Measurements from ENCODE around the gene SKOR1. TPM values are rescaled to one million over a fixed set of nuclear protein-coding genes. Genes with fewer than 3 reads are reported as not detected.

Gene SKOR1
- total and polyA plus RNA-seq, 2 of the 13 experiments (the other 11 are each of a cell fraction or from before 2014, with no cell fraction given): 0.09 to 0.11 TPM

DNA sequence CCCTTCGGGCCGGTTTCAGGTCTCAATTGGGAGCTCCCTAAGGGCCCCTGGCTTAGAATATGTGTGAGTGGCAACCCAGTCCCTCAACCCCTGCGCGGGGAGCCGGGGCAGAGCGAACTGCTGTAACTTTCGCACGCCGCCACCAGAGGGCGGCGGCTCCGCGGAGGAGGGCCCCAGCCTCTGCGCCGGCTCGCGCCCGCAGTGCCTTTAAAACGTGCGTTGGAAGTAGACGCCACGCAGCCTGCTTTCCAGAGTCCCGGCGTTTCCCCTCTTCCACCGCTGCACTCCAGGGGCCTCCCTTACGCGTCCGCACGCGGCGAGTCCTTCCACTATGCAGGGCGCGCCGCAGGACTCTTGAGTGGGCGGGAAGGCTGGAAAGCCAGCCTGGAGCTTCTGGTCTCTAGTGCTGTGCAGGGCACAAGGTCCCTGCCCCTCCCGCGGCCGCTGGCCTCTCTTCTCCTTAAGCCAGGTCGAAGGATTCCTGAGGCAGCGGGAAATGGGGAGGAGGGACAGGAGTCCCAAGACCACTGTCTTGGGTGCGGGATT, 38.2 kb downstream of the SKOR1 start (continued):
- TF ChIP-seq, protein P1, sequence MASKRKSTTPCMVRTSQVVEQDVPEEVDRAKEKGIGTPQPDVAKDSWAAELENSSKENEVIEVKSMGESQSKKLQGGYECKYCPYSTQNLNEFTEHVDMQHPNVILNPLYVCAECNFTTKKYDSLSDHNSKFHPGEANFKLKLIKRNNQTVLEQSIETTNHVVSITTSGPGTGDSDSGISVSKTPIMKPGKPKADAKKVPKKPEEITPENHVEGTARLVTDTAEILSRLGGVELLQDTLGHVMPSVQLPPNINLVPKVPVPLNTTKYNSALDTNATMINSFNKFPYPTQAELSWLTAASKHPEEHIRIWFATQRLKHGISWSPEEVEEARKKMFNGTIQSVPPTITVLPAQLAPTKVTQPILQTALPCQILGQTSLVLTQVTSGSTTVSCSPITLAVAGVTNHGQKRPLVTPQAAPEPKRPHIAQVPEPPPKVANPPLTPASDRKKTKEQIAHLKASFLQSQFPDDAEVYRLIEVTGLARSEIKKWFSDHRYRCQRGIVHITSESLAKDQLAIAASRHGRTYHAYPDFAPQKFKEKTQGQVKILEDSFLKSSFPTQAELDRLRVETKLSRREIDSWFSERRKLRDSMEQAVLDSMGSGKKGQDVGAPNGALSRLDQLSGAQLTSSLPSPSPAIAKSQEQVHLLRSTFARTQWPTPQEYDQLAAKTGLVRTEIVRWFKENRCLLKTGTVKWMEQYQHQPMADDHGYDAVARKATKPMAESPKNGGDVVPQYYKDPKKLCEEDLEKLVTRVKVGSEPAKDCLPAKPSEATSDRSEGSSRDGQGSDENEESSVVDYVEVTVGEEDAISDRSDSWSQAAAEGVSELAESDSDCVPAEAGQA (IDR thresholded peaks at IDR 0.05; ENCODE audit: low read depth): no peak
- TF ChIP-seq, protein P1 (CRISPR knock-in tag; IDR thresholded peaks at IDR 0.05; ENCODE audit: borderline replicate concordance): 0 out of 2 replicates have a peak, but pooled peaks have one; percentile 76
- no peak for TF ChIP-seq CHD2 (IDR thresholded peaks at IDR 0.05; ENCODE audit: low read depth, low read length)
- TF ChIP-seq, protein P2, sequence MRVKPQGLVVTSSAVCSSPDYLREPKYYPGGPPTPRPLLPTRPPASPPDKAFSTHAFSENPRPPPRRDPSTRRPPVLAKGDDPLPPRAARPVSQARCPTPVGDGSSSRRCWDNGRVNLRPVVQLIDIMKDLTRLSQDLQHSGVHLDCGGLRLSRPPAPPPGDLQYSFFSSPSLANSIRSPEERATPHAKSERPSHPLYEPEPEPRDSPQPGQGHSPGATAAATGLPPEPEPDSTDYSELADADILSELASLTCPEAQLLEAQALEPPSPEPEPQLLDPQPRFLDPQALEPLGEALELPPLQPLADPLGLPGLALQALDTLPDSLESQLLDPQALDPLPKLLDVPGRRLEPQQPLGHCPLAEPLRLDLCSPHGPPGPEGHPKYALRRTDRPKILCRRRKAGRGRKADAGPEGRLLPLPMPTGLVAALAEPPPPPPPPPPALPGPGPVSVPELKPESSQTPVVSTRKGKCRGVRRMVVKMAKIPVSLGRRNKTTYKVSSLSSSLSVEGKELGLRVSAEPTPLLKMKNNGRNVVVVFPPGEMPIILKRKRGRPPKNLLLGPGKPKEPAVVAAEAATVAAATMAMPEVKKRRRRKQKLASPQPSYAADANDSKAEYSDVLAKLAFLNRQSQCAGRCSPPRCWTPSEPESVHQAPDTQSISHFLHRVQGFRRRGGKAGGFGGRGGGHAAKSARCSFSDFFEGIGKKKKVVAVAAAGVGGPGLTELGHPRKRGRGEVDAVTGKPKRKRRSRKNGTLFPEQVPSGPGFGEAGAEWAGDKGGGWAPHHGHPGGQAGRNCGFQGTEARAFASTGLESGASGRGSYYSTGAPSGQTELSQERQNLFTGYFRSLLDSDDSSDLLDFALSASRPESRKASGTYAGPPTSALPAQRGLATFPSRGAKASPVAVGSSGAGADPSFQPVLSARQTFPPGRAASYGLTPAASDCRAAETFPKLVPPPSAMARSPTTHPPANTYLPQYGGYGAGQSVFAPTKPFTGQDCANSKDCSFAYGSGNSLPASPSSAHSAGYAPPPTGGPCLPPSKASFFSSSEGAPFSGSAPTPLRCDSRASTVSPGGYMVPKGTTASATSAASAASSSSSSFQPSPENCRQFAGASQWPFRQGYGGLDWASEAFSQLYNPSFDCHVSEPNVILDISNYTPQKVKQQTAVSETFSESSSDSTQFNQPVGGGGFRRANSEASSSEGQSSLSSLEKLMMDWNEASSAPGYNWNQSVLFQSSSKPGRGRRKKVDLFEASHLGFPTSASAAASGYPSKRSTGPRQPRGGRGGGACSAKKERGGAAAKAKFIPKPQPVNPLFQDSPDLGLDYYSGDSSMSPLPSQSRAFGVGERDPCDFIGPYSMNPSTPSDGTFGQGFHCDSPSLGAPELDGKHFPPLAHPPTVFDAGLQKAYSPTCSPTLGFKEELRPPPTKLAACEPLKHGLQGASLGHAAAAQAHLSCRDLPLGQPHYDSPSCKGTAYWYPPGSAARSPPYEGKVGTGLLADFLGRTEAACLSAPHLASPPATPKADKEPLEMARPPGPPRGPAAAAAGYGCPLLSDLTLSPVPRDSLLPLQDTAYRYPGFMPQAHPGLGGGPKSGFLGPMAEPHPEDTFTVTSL (CRISPR knock-in tag; IDR thresholded peaks at IDR 0.05; ENCODE audit: borderline replicate concordance): no peak
- TF ChIP-seq, protein P3, sequence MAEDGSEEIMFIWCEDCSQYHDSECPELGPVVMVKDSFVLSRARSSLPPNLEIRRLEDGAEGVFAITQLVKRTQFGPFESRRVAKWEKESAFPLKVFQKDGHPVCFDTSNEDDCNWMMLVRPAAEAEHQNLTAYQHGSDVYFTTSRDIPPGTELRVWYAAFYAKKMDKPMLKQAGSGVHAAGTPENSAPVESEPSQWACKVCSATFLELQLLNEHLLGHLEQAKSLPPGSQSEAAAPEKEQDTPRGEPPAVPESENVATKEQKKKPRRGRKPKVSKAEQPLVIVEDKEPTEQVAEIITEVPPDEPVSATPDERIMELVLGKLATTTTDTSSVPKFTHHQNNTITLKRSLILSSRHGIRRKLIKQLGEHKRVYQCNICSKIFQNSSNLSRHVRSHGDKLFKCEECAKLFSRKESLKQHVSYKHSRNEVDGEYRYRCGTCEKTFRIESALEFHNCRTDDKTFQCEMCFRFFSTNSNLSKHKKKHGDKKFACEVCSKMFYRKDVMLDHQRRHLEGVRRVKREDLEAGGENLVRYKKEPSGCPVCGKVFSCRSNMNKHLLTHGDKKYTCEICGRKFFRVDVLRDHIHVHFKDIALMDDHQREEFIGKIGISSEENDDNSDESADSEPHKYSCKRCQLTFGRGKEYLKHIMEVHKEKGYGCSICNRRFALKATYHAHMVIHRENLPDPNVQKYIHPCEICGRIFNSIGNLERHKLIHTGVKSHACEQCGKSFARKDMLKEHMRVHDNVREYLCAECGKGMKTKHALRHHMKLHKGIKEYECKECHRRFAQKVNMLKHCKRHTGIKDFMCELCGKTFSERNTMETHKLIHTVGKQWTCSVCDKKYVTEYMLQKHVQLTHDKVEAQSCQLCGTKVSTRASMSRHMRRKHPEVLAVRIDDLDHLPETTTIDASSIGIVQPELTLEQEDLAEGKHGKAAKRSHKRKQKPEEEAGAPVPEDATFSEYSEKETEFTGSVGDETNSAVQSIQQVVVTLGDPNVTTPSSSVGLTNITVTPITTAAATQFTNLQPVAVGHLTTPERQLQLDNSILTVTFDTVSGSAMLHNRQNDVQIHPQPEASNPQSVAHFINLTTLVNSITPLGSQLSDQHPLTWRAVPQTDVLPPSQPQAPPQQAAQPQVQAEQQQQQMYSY (CRISPR knock-in tag; IDR thresholded peaks at IDR 0.05): 0 out of 2 replicates have a peak, but pooled peaks have one; percentile 56
- peak; percentile 74 for TF ChIP-seq ZNF547 (CRISPR knock-in tag; IDR thresholded peaks at IDR 0.05)
- TF ChIP-seq ZZZ3 (CRISPR knock-in tag; IDR thresholded peaks at IDR 0.05; ENCODE audit: borderline replicate concordance): no peak
- TF ChIP-seq ZNF781 (CRISPR knock-in tag; IDR thresholded peaks at IDR 0.05; ENCODE audit: borderline replicate concordance, not compliant biosample characterization): peak; percentile 67
- 0 out of 2 replicates have a peak, but pooled peaks have one; percentile 40 for TF ChIP-seq ZNF34 (CRISPR knock-in tag; IDR thresholded peaks at IDR 0.05; ENCODE audit: borderline replicate concordance)
- TF ChIP-seq, protein P4, sequence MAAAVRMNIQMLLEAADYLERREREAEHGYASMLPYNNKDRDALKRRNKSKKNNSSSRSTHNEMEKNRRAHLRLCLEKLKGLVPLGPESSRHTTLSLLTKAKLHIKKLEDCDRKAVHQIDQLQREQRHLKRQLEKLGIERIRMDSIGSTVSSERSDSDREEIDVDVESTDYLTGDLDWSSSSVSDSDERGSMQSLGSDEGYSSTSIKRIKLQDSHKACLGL (CRISPR knock-in tag; IDR thresholded peaks at IDR 0.05): peak; percentile 87
- TF ChIP-seq ATF3 (CRISPR knock-in tag; IDR thresholded peaks at IDR 0.05): peak; percentile 48; the same call in 1 of the 2 replicates

Measured in HepG2 (cell line).